CD4-positive, CD25-positive, alpha-beta regulatory T cell (primary cell): Measurements from ENCODE around the gene RASGRP1. TPM values are rescaled to one million over a fixed set of nuclear protein-coding genes. Genes with fewer than 3 reads are reported as not detected.

Experiments
- ATAC-seq, 2 donors: fragments of 150-1000 bp; cut with Tn5 transposase; one replicate each; pipeline ENCODE4 v1.10.0; 2021; ENCODE audit warnings: low read depth in 2 of 2, moderate number of reproducible peaks in 2 of 2, moderate library complexity in 1 of 2
- DNase-seq, 3 donors: peaks; one replicate each; pipeline versions ENCODE4 v3.0.0 to v3.0.0-alpha.2; 2012 to 2022; ENCODE audit warnings: mixed read lengths in 1 of 3
- H3K27ac ChIP-seq: one replicate; pipeline ENCODE4 v1.7.0; 2013; ENCODE audit warnings: mild to moderate bottlenecking, low read length; ENCODE audit not compliant: insufficient read depth, poor library complexity, severe bottlenecking
- H3K27me3 ChIP-seq: one replicate; pipeline ENCODE4 v1.7.0; 2013; ENCODE audit warnings: low read length; ENCODE audit not compliant: control insufficient read depth, insufficient read depth
- H3K36me3 ChIP-seq: one replicate; pipeline ENCODE4 v1.7.0; 2013; ENCODE audit warnings: mild to moderate bottlenecking, low read length, moderate library complexity; ENCODE audit not compliant: control insufficient read depth, insufficient read depth
- H3K4me1 ChIP-seq: 2 replicates; pipeline ENCODE4 v1.7.0; 2013; ENCODE audit warnings: mild to moderate bottlenecking, low read length; ENCODE audit not compliant: insufficient read depth, control insufficient read depth, poor library complexity, severe bottlenecking
- H3K4me3 ChIP-seq: one replicate; pipeline ENCODE4 v1.7.0; 2013; ENCODE audit warnings: low read depth, mild to moderate bottlenecking, low read length, moderate library complexity
- H3K9me3 ChIP-seq, 2 experiments: 1 replicate in 1 of 2; 2 replicates in 1 of 2; pipeline ENCODE4 v1.7.0; 2013; ENCODE audit warnings: low read length in 2 of 2, mild to moderate bottlenecking in 1 of 2, moderate library complexity in 1 of 2; ENCODE audit not compliant: control insufficient read depth in 2 of 2
- H3K27ac Mint-ChIP-seq, 3 donors: one replicate each; pipeline ENCODE4 v1.8.0; 2020 to 2022; ENCODE audit warnings: mild to moderate bottlenecking in 3 of 3, mixed read lengths in 3 of 3, moderate library complexity in 2 of 3
- H3K27me3 Mint-ChIP-seq: one replicate; pipeline ENCODE4 v1.8.0; 2022; ENCODE audit warnings: mild to moderate bottlenecking, mixed read lengths
- H3K36me3 Mint-ChIP-seq: one replicate; pipeline ENCODE4 v1.8.0; 2020; ENCODE audit warnings: mixed read lengths
- H3K4me1 Mint-ChIP-seq, 4 donors: one replicate each; pipeline ENCODE4 v1.8.0; 2020 to 2022; ENCODE audit warnings: mixed read lengths in 4 of 4, mild to moderate bottlenecking in 1 of 4
- H3K4me3 Mint-ChIP-seq, 4 donors: one replicate each; pipeline ENCODE4 v1.8.0; 2020 to 2022; ENCODE audit warnings: mild to moderate bottlenecking in 4 of 4, mixed read lengths in 4 of 4, moderate library complexity in 3 of 4
- H3K9me3 Mint-ChIP-seq, 7 donors: one replicate each; pipeline ENCODE4 v1.8.0; 2020 to 2022; ENCODE audit warnings: mixed read lengths in 7 of 7, mild to moderate bottlenecking in 3 of 7, moderate library complexity in 2 of 7
- polyA plus RNA-seq, 4 donors: library from polyadenylated mRNA; unstranded; fragments of 300-500 nt; fragmentation: Illumina TruSeq; gene quantifications; one replicate each; pipeline ENCODE4 v1.2.3, GENCODE V29; 2021
- total RNA-seq: library from RNA; stranded (reverse); gene quantifications from one replicate; pipeline ENCODE4 v1.2.3, GENCODE V29; 2022

Gene RASGRP1
- total and polyA plus RNA-seq, 5 donors from 2014 or later: 74.5 to 216 (median 87.7) TPM

DNA sequence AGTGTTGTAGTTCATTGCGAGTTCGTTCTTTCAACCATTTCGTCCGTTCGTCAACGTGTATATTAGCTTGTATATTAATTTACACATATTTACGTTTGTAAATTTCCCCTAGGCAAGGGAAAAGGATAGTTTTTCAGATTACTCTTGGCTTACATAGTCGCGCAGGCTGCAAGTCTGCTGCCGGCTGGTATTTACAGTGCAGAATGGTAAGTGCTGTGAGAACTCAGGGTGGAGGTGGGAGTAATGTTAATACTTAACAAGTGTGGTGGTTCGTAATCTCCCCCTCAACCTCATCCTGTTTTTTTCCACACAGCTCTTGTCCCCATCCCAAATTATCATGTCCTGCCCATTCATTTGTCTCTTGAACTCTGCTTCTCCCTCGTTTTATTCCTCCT lies 109.9 kb downstream of the RASGRP1 start:
- Mint-ChIP-seq H3K27ac (peak overlapping the region; percentile 96 to 99 (median 98)), H3K4me1 (peaks cover 30 to 50% (median 37%) of the 10 kb centered on the region in 4 donors), H3K9me3 (no peaks in the 10 kb centered on the region), H3K4me3 (peak overlapping the region; percentile 93 to 100 (median 99)), H3K27me3 (peaks cover 45% of the 10 kb centered on the region), H3K36me3 (peaks cover 5% of the 10 kb centered on the region)
- Histone ChIP-seq H3K27me3 (peaks cover 5% of the 10 kb centered on the region), H3K36me3 (peaks cover 3% of the 10 kb centered on the region), H3K9me3 (no peaks in the 10 kb centered on the region), H3K27ac (peak overlapping the region; percentile 82), H3K4me1 (peaks cover 27% of the 10 kb centered on the region), H3K4me3 (peak overlapping the region; percentile 96)
- no peak for DNase-seq
- no peak for ATAC-seq

DNA sequence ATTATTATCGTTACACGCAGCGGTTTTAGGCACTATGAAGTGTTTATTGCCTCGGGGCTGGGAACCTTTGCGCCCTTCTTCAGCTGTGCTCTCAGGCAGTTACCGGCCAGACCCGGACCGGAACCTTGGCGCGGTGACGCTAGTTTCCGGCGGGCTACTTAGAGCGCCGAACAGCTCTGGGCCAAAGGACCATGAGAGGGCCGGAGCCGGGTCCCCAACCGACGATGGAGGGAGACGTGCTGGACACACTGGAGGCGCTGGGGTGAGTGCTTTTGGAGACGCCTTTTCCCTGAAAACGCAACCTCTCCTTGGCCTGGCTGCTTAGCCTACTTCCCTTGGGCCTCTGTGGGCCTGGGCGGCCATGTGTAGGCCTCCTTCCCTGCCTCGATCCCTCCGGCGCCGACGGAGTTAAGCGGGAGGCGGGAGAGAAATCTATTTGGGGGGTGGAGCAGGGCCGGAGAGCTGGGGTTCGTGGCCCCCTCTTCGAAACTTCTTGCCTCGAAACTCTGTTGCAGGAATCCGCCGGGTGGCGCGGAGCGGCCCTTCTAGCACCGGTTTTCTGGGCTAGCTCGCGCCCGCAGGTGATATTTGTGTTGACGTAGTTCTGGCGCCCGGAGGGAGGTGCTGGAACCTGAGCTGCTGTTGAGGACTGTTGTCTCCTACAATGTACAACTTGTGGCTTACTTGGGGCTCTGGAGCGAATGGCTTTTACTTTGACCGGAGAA lies 110.5 kb downstream of the RASGRP1 start, which contains the start of gene FAM98B:
TSS of gene FAM98B (plus strand) at position 157 of the 725 bp plus-strand sequence. CDS start at position 192, 35 bp downstream.
- peak within 1 kb of the TSS; percentile 96 for H3K4me3 ChIP-seq
- H3K4me1 Mint-ChIP-seq: peaks cover 28 to 46% (median 33%) of the 10 kb centered on the region in 4 donors
- peaks cover 5% of the 10 kb centered on the region for H3K36me3 Mint-ChIP-seq
- peaks cover 3% of the 10 kb centered on the region for H3K36me3 ChIP-seq
- H3K27me3 Mint-ChIP-seq: peaks cover 50% of the 10 kb centered on the region
- ATAC-seq: peak; percentile 83 to 87
- peak within 1 kb of the TSS; percentile 96 to 99 (median 98) for H3K27ac Mint-ChIP-seq
- H3K9me3 ChIP-seq: no peaks in the 10 kb centered on the region
- no peaks in the 10 kb centered on the region for H3K9me3 Mint-ChIP-seq
- peaks cover 7% of the 10 kb centered on the region for H3K27me3 ChIP-seq
- H3K4me1 ChIP-seq: peaks cover 27% of the 10 kb centered on the region
- H3K4me3 Mint-ChIP-seq: peak within 1 kb of the TSS; percentile 93 to 100 (median 99)
- DNase-seq: peak; percentile 67 to 90 (median 80)
- H3K27ac ChIP-seq: peak within 1 kb of the TSS; percentile 82

DNA sequence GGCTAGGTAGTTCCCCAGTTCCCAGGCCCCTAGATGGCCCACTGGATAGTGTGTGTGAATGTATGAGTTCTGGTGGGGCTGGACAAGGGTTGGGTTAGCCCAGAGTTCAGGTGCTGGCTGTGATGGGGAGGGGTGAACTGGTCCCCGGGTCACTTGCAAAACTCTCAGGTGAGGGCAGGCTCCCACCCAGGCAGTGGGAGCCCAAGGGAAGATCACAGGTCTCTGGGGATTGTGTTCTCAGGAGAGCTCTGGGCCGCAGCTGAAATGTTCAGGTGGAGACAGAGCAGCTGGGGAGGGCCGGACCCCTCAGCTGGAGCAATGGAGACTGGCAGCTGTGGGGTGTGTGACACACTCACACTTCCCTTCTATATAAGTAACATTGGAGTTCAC lies 123.5 kb downstream of the RASGRP1 start:
- peaks cover 9 to 14% of the 10 kb centered on the region in 2 experiments for H3K9me3 ChIP-seq
- Mint-ChIP-seq H3K9me3 (peaks cover 0 to 7% (median 4%) of the 10 kb centered on the region in 7 donors), H3K4me3 (no peak overlapping the region), H3K36me3 (no peaks in the 10 kb centered on the region), H3K27me3 (peaks cover 37% of the 10 kb centered on the region), H3K4me1 (peaks cover 3 to 7% (median 5%) of the 10 kb centered on the region in 4 donors), H3K27ac (peak overlapping the region in 1 of 3 donors; percentile 43)
- ATAC-seq (no peak), DNase-seq (no peak)
- no peaks in the 10 kb centered on the region for H3K36me3 ChIP-seq
- H3K27me3 ChIP-seq: peaks cover 27% of the 10 kb centered on the region
- no peak overlapping the region for H3K4me3 ChIP-seq
- no peaks in the 10 kb centered on the region for H3K4me1 ChIP-seq
- H3K27ac ChIP-seq: no peak overlapping the region

DNA sequence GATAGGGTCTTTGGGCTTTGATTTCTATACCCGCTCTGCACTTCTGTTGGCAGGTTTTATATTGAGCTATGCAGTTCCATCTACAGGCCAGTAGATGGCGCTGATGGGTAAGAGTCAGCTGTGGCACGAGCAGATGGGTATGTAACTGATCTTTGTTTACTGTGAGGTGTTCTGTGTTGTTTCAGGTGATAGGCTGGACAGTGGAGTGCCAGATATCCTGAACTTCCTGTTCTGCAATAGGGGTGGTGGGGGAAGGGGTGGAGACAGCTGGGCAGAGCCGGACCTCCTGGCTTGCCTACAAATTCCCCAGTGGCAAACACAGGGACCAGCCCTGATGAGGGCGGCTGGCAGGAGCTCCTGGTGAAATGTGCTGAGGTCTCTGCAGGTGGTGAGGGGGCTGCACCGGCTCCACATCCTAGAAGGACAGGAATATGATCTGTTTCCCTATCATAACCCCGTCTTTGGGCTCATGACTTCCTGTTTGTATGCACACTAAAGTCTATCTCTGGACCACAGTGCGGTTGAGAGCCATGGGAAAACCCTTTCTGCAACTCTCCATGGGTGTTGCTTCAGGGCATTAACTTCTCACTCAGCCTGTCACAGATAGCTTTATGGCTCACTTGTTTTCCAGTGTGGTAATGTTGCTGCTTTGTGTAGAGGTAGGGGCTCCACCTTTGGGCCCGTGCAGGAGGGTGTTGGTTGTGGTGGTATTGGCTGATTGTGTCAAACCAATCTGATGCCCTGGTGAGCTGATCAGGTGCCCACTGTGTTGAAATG lies 124.1 kb downstream of the RASGRP1 start:
- peaks cover 9 to 14% of the 10 kb centered on the region in 2 experiments for H3K9me3 ChIP-seq
- Mint-ChIP-seq H3K4me1 (peaks cover 3 to 7% (median 5%) of the 10 kb centered on the region in 4 donors), H3K4me3 (no peak overlapping the region), H3K36me3 (no peaks in the 10 kb centered on the region), H3K27ac (peak overlapping the region in 2 of 3 donors; percentile 3 to 44), H3K27me3 (peaks cover 42% of the 10 kb centered on the region), H3K9me3 (peaks cover 0 to 7% (median 4%) of the 10 kb centered on the region in 7 donors)
- peak; percentile 32 to 75 (median 67) for DNase-seq
- H3K27me3 ChIP-seq: peaks cover 28% of the 10 kb centered on the region
- H3K4me3 ChIP-seq: no peak overlapping the region
- peak; percentile 91 to 92 for ATAC-seq
- H3K36me3 ChIP-seq: no peaks in the 10 kb centered on the region
- no peaks in the 10 kb centered on the region for H3K4me1 ChIP-seq
- H3K27ac ChIP-seq: no peak overlapping the region

Other genes starting within 250 kb of the RASGRP1 start
- gene FAM98B, start 110.7 kb downstream of the RASGRP1 start, total RNA-seq: 19.3 TPM
- 1 to 10 TPM; 2.2 to 4.4 (median 3.8) TPM for gene FAM98B, start 110.7 kb downstream of the RASGRP1 start, polyA plus RNA-seq